Right hindlimb (tissue), 1 donor: ENCODE data around the gene FHAD1.
A peak's percentile ranks its signal among the peaks of the same experiment; 100 is the strongest.
"Not testable (repeated sequence)": the region's sequence is repeated elsewhere in the genome, so short reads cannot be mapped to it uniquely, and the experiment has no call there.

Experiments
- DNase-seq: peaks from one replicate; pipeline ENCODE4 v3.0.0-alpha.2; 2018

The FHAD1 gene

DNA sequence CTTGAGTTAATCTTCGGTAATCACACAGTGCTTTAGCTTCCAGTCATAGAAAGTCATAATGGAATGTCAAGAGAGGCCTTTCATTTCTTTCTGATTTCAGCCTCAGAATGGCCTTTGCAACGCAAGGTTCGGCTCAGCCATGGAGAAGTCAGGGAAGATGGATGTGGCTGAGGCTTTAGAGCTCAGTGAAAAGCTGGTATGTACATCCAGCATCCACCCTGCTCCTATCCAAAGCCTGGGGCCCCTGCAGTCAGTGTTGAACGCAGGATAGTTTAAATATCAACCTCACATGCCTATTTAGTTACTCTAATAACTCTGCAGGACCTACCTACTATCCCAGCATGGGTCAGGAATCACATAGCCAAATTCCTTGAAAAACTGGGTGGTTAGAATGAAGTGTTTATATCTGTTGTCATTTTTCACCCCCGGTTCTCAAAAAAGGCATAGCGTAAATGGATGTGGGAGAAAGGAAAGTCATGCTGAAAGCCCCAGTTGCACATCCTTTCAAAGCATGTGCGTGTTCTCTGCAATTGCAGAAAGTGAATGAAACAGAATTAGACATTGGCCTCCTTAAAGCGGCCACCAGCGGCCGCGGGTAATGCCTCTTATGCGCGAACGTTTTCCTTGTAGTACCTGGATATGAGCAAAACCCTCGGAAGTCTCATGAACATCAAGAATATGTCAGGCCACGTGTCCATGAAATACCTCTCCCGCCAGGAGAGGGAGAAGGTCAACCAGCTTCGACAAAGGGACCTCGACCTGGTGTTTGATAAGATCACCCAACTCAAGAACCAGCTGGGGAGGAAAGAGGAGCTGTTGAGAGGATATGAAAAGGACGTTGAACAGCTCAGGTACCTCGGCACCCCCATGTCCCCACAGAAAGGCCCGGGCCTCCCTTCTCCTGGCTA is 133.8 kb downstream of the FHAD1 start:
- no peak for DNase-seq

DNA sequence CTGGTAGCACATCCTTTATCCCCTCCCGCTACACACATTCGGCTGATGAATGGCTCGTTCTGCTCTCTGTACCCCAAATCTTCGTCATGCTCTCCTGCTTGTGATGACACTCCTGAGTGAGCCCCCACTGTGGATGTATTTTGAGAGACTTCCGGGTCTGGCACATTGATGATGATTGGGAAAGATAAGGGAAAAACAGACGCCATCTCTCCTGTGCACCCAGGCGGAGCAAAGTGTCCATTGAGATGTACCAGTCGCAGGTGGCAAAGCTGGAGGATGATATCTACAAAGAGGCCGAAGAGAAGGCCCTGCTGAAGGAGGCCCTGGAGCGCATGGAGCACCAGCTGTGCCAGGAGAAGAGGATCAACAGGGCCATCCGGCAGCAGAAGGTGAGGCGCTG is 134.8 kb downstream of the FHAD1 start:
- DNase-seq, result no peak

DNA sequence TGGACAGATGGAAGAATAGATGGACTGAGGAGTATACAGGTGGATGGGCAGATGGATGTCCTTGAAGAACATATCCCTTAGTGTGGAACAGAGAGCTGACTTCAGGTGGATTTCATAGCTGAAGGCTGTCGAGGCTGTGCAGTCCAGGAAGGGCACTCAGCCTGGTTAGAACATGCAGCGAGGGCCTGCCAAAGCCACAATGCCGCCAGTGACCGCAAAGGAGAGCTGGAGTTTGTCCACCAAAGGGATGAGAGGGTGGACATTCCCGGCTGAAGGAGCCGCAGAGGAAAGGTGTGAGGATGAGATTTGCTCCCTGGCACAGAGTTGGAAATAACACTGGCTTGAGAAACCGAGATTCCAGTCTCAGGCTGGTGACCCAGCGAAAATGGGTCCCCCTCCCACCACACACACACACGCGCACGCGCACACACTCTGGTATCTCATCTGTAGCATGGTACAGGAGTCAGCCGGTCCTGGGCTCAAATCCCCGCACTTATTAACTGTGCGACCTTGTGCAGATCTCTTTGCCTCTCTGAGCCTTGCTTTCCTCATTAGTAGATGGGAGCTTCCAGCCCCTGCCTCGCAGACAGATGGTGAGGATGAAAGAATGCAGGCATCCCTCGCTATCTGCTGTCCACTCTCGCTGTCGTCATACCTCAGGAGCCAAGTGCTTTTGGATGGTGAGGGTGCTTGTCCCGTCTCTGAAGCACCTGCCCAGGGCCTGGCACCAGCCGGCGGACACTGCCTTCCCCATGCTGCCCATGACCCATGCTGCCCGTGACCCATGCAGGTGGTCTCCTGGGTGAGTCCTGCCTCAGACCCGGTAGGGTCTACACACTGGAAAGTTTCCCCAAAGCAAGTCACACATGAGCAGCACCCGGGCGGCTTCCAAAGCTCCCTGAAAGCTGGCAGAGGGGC is 135.8 kb downstream of the FHAD1 start:
- no peak for DNase-seq

DNA sequence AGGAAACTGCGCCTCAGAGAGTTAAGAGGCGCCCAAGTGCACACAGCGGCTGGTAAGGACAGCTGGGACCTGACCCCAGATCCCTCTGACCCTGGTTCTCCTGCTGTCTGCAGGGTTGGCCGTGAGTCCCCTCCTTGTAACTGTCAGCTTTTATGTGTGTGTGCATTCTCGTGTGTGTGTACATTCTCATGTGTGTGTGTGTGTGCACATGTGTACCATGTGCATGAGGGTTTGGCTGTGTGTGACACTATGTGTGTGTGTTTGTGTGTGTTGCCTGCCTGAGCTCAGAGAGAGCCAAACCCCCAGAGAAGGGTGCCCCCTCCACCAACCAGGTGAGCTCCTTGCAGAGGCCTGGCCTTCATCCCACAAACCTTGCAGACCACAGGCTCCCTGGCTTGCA is 136.8 kb downstream of the FHAD1 start:
- no peak for DNase-seq

DNA sequence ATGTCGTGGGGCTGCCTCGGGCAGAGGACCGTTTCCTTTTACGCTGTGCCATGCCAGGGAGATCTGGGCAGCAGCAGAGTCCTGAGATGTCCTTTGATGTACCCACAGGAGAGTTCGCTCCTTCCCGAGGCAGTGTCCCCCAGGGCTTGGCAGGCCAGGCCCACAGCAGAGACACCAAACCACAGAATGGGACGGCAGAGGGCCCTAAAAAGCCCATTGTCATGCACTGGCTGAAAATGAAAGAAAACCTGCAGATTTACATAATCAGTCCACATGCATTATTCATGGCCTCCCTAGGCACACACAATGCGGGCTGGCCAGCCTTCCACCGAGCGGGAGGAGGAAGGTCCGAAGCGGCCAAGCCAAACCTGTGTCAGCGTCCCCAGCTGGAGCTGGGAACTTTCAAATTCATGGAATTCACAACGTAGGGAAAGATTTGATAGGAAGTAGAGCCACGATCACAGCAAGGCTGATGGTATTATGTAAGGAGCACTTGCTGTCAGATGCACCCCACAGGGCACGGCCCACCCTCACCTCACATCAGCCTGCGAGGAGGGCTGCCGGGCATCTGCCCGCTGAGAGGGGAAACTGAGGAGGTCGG is 137.4 kb downstream of the FHAD1 start:
- DNase-seq, result no peak

DNA sequence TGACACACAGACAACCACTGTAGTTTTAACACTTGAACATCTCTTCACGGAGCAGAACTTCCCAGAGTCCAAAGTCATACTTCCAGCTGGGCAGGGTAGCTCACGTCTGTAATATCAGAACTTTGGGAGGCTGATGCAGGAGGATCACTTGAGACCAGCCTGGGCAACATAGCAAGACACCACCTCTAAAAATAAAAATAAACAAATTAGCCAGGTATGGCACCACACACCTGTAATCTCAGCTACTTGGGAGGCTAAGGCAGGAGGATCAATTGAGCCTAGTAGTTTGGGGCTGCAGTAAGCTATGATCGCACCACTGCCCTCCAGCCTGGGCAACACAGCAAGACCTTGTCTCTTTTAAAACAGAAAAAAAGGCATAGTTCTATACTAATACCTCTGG is 138.4 kb downstream of the FHAD1 start:
- no peak for DNase-seq

DNA sequence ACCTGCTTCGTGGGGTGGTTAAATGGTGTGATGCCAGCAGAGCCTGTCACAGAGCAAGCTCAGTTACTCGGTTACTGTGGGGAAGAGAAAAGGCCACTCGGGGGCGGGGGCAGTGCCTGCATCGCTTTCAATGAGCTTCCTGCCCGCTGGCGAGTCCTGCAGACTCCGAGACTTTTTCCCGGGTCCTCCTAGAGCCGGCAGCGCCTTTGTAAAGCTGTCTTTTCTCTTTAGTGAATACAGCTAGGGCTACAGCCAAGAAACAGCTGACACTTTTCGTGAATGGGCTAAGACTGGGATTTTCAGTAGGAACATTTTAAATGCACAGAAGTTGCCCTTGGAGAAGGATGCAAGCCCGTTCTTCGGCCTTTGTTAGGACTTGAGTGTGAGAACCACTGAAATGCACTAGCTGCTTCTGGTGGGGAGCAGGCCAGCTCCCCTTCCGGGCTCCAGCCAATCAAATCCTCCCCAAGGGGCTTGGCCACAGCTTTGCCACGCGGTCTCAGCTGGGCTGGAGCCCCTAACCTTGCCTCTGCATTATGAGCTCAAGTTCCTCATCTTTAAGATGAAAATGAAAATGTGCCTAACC is 139.2 kb downstream of the FHAD1 start:
- peak; percentile 41 for DNase-seq

DNA sequence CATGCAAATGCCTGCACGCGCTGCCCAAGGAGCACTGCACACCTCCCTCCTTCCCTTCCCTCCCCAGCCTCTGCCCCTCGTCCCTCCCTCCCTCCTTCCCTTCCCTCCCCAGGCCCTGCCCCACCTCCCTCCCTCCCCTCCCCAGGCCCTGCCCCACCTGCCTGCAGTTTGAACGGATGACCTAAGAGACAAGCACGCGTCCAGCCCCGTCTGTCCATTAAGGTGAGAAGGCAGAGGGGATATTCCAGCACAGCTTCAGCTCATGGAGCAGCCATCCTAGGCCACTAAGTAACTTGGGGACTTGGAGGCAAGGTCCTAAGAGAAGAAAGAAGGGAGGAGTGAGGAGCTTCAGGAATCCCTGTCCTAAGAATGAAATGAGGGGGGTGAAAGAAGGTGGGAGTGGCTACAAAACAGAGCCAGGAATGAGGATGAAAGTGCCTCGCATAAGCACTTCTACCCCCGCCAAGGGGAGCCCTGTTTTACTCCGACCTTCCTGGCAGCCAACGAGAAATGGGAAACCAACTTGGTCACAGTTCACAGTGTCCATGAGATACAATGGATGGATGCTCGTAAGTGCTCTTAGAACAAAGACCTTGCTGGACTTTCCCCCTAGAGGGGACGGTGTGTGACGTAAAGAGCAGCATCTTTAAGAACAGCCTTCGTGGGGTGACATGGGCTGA is 141.3 kb downstream of the FHAD1 start:
- no peak for DNase-seq

DNA sequence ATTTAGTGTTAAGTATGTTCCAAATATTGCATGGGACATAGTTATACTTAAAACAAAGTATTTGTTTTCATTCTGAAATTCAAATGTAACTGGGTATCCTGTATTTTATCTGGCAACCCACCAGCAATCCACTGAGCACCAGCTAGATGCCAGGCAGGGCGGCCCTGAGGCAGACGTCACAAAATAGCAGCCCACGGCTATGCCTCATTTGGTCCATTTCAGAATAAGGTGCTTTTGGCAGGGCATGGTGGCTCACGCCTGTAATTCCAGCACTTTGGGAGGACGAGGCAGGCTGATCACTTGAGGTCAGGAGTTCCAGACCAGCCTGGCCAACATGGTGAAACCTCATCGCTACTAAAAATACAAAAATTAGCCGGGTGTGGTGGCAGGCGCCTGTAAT is 142.8 kb downstream of the FHAD1 start:
- DNase-seq, result not testable (repeated sequence)

DNA sequence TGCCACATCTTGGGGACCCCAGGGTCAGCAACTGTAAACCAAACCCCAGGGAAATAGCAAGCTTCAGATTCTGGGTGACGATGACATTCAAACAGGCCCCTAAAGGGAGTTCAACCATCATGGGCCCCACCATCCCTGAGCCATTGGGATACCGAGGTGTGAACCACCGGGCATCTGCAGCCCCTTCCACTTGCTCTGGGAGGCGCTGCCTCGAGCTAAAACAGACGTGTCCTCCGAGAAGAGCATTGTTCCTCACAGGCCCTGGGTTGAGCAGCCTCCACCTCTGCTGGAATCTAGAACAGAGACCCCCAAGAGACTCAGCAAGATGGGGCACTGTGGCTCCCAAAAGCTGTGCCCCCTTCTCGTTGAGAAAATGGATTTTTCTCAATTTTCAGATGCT is 143.6 kb downstream of the FHAD1 start:
- DNase-seq, result no peak

DNA sequence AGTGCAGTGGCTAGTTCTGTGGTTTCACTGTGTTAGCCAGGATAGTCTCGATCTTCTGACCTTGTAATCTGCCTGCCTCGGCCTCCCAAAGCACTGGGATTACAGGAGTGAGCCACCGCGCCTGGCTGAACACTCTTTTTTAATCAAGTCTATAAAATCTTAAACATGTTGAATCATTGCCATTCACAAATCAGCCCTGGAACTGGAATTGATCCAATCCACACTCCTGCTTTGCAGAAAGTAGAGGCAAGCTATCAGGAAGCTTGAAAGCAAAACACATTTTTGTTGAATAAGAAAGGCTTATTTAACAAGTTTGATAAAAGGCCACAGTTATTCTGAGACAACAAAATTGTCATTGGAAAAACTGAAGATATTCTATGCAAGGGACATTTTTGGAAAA is 144.3 kb downstream of the FHAD1 start:
- DNase-seq, result no peak

DNA sequence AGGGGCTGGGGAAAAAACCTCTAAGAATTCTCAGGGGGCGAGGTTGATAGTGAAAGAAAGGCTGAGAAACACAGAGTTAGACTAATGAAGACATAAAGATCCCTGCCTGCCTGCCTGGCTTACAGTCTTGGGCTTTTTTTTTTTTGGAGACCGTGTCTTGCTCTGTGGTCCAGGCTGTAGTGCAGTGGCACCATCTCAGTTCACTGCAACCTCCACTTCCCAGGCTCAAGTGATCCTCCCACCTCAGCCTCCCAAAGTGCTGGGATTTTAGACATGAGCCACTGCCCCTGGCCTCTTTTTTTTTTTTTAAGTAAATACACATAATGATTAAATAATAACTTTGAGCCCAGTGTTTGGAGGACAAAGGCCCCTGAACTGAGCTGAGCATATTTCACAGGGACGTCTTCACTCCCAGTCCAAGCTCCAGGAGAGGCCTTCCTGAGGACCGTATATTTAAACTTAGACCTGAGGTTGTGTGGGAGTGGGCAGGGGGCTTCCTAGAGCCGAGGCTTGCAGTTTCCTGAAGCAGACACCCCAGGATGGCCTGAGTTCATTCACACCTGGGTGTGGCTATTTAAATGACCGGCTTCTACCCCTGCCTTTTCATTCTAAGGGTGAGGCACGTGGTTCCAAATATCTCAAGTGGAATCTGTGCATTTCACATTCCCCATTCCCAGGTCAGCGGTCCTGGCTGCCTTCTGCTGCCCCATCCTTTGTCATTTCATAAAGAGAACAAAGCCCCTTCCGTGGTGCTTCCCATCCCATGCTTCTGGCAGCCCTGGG is 146.6 kb downstream of the FHAD1 start:
- no peak for DNase-seq

DNA sequence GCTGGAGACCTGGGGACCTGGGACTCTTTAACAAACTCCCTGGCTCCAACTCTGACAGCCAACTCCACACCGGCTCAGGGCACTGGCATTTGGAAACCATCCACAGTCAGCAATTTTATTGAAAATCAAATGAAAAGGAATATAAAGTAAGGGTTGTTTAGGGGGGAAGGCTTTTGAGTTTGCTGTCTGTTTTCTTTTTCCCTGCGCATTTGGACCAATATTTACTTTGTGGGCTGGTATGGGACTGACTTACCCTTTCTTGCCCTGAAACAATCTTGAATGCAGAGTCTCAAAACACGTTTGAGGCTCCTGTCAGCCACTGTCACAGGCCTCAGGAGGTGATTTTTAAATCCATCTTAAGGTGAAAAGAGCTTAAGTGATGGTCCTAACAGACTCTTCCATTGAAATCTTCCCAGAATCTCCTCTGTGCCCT is 147.3 kb downstream of the FHAD1 start:
- DNase-seq, result no peak

DNA sequence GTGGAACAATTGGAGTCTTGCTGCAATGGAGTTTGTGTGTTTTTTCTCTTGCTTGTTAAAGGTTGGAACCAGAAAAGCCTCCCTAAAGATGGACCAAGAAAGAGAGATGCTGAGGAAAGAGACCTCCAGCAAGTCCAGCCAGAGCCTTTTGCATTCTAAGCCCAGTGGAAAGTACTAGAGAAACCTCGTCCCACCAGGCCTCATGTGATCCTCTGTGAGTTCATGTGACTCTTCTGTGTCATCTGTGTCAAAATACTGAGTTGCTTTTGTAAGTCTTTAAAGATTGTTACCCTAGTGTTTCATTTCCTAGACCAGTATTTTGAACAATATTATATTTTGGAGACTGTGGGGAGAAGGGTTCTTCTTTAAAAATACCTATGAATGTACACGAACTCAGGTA is 150.2 kb downstream of the FHAD1 start:
- DNase-seq, result no peak

DNA sequence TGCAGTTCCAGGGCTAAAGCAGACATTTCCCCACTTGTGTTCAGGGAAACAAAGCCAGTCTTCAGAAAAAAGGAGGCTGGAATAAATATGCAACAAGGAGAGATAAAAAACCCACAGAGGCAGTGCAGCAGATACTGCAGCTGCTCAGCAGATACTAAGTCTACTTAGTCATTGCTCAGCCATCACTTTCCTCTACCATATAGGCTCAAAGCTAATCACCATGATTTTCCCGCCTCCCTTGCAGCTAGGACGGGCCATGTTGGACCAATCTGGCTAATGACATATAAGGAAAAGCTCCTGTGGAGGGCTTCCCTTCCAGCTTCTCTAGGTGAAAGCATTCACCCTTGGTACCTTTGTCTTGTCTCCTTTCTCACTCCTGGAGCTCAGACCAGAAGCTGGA is 152.7 kb downstream of the FHAD1 start:
- DNase-seq, result no peak

DNA sequence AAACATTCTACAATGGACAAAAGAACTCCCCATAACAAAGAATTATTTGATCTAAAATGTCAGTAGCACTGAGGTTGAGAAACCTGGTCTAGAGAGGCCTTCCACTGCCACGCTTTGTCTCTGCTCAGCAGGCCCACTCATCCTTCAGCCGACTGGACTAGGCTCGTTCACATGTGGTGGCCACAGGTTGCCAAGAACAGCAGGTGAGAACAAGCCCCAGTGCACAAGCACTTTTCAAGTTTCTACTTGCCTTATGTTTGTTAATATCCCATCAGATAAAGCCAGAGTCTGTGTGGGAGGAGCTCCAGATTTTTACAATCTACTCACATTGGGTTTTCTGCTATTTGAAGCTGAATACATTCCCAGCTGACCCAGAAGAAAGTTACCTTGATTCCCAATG is 153.6 kb downstream of the FHAD1 start:
- no peak for DNase-seq

DNA sequence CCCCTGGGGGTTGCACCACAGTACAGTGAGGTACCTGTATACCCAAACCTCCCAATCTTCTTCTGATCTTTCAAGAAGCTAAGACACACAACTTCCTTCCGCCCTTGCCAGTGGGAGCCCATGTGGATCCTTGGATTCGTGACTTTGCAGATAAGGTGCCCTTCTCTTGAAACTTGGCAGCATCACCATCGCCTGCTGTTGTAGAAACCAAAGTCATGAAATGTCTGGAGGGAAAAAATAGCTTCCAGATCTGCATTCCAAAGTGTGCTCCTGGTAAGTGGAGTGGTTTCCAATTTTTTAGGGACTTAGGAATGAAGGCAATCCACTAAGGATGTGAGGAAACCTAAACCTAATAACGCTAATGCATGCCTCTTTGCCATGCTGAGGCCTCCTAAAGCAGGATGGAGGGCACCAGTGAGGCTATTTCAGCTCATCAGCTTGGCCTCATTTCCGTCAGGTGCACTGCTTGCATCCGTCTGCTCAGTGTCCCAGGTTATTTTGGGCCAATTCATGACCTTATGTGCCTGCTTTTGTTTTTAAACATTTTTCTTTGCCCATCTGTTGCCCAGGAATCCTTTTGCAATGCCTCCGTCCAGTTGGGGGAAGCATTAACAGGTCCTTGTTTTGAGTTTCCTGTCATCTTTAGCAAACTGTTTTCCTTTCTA is 154.5 kb downstream of the FHAD1 start:
- no peak for DNase-seq

DNA sequence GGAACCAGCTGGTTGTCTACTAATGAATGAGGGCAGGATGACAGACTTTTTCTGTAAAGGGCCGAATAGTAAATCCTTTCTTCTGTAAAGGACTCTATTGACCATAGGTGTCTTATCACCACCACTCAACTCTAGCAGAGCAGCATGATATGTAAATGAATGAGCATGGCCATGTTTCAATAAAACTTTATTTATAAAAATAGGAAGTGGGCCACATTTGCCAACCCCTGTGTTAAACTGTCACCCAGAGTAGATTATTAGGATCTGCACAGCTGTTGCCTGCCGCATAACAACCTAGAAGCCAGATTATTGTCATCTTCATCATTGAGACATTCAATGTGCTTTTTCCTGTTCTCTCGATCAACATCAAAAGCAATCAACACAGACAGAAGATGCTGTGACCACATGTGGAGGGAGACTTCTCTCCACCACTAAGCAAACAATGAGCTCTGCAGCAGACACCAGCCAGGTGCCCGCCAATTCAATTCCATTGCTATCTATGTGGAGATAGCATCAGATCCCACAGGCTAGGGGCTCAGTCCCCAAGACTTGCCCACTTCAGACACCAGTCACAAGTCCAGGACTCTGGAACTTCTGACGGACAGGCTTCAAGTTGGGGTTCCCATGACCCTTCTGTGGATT is 155.9 kb downstream of the FHAD1 start:
- no peak for DNase-seq

DNA sequence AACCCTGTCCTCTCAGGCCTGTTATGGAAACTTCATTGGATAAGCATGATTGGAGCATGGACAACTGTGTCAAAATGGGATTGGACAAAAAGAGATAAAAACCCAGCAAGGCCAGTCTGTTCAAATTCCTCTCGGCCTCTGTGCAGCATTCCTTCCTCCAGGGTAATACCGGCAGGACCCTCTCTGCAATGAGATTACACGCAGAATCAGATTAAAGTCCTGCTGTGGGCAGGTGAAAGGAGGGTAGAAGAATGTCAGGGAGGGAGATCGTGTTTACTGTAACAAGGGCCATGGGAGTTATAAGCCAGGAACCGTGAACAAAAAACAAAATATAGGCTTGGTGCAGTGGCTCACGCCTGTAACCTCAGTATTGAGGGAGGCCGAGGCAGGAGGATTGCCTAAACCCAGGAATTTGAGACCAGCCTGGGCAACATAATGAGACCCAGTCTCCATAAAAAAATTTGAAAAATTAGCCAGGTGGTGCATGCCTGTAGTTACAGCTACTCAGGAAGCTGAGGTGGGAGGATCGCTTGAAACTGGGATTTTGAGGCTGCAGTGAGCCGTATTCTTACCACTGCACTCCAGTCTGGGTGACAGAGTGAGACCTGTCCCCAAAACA is 157.0 kb downstream of the FHAD1 start:
- DNase-seq, result no peak
